Measurements from ENCODE around the gene UBXN7.
"Not testable (repeated sequence)": the region's sequence is repeated elsewhere in the genome, so short reads cannot be mapped to it uniquely, and the experiment has no call there.

UBXN7 gene

GRCh38 chr3:196432137-196432879 is at the start of gene UBXN7:
TSS of gene UBXN7 (minus strand) at chr3:196432427. CDS start at chr3:196432399, 28 bp downstream.
- DNase-seq = peak; percentile 91 to 97 (median 96)

GRCh38 chr3:196477678-196478077 is 45.5 kb upstream of the UBXN7 start:
- no peak for DNase-seq

GRCh38 chr3:196472286-196472685 is 40.1 kb upstream of the UBXN7 start:
- DNase-seq = no peak

- DNase-seq = no peak
Observed at GRCh38 chr3:196471551-196471950, 39.3 kb upstream of the UBXN7 start.

- DNase-seq = not testable (repeated sequence)
Observed at GRCh38 chr3:196470182-196470581, 38.0 kb upstream of the UBXN7 start.

- no peak for DNase-seq
Observed at GRCh38 chr3:196463804-196464203, 31.6 kb upstream of the UBXN7 start.

- DNase-seq = no peak
Observed at GRCh38 chr3:196463478-196463756, 31.2 kb upstream of the UBXN7 start.

- DNase-seq = not testable (repeated sequence)
Observed at GRCh38 chr3:196462680-196463477, 30.7 kb upstream of the UBXN7 start.

- no peak for DNase-seq
Observed at GRCh38 chr3:196458063-196458462, 25.8 kb upstream of the UBXN7 start.

GRCh38 chr3:196457470-196457869 is 25.2 kb upstream of the UBXN7 start:
- DNase-seq = peak in 1 of 6 experiments; percentile 21

GRCh38 chr3:196454935-196455334 is 22.7 kb upstream of the UBXN7 start:
- DNase-seq = no peak

GRCh38 chr3:196445391-196445790 is 13.2 kb upstream of the UBXN7 start:
- not testable (repeated sequence) for DNase-seq

GRCh38 chr3:196444500-196444894 is 12.3 kb upstream of the UBXN7 start:
- DNase-seq = no peak

GRCh38 chr3:196440696-196441095 is 8.5 kb upstream of the UBXN7 start:
- DNase-seq = no peak

GRCh38 chr3:196440041-196440537 is 7.9 kb upstream of the UBXN7 start:
- DNase-seq = no peak

- peak in 4 of 6 experiments; percentile 30 to 39 (median 32) for DNase-seq
Observed at GRCh38 chr3:196431181-196432136, 768 bp downstream of the UBXN7 start.

GRCh38 chr3:196428041-196428440 is 4.2 kb downstream of the UBXN7 start:
- DNase-seq = no peak

GRCh38 chr3:196424421-196424820 is 7.8 kb downstream of the UBXN7 start:
- not testable (repeated sequence) for DNase-seq

- DNase-seq = no peak
Observed at GRCh38 chr3:196423044-196423781, 9.0 kb downstream of the UBXN7 start.

GRCh38 chr3:196421668-196422067 is 10.6 kb downstream of the UBXN7 start:
- DNase-seq = not testable (repeated sequence)

- DNase-seq = no peak
Observed at GRCh38 chr3:196419386-196419785, 12.8 kb downstream of the UBXN7 start.

- DNase-seq = no peak
Observed at GRCh38 chr3:196418601-196419000, 13.6 kb downstream of the UBXN7 start.

Data from stimulated activated naive CD4-positive, alpha-beta T cell (primary cell).